ENCODE measurements around the gene PRRC2A.

Gene PRRC2A

DNA sequence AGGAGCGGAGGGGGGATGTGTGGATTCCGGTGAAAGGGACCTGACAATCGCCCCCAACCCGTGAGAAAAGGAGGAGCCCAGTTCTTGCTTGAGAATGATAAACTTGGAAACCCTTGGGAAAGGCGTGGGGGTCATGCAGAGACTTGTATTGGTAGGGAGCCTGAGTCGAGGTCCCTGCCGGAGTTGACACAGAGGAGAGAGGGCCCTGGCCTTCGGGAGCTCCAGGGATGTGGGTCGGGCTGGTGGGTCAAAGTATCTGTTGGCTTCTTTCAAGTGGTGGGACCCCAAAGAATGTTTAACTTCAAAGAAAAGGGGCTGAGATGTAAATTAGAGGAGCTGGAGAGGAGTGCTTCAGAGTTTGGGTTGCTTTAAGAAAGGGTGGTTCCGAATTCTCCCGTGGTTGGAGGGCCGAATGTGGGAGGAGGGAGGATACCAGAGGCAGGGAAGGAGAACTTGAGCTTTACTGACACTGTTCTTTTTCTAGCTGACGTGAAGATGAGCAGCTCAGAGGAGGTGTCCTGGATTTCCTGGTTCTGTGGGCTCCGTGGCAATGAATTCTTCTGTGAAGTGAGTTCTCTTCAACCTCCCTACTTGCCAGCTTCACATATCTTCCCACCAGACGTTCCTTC, 45.9 kb downstream of the PRRC2A start:
- DNase-seq (ENCODE audit: low read depth) = no peak
- TF ChIP-seq, protein P1, sequence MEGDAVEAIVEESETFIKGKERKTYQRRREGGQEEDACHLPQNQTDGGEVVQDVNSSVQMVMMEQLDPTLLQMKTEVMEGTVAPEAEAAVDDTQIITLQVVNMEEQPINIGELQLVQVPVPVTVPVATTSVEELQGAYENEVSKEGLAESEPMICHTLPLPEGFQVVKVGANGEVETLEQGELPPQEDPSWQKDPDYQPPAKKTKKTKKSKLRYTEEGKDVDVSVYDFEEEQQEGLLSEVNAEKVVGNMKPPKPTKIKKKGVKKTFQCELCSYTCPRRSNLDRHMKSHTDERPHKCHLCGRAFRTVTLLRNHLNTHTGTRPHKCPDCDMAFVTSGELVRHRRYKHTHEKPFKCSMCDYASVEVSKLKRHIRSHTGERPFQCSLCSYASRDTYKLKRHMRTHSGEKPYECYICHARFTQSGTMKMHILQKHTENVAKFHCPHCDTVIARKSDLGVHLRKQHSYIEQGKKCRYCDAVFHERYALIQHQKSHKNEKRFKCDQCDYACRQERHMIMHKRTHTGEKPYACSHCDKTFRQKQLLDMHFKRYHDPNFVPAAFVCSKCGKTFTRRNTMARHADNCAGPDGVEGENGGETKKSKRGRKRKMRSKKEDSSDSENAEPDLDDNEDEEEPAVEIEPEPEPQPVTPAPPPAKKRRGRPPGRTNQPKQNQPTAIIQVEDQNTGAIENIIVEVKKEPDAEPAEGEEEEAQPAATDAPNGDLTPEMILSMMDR (conservative IDR thresholded peaks at IDR 0.05; ENCODE audit: control insufficient read depth, insufficient read depth, low read depth, low read length) = no peak
- peak overlapping the region; percentile 93 for H3K4me3 ChIP-seq (ENCODE audit: control insufficient read depth, low read depth, low read length)

DNA sequence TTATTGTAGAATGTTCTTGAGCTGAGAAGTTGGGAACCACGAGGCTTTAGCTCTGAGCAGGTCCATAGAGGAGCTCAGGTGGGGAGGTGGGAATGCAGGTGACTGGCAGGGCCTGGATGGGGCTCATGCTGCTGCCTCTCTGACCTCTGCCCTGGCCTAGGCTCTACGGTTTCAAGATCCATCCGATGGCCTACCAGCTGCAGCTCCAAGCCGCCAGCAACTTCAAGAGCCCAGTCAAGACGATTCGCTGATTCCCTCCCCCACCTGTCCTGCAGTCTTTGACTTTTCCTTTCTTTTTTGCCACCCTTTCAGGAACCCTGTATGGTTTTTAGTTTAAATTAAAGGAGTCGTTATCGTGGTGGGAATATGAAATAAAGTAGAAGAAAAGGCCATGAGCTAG, 49.2 kb downstream of the PRRC2A start, which contains the start of gene LY6G5B:
LY6G5B (plus strand) TSS at position 301 of the 400 bp plus-strand sequence. CDS start 975 bp downstream, outside the sequence.
- H3K4me3 ChIP-seq (ENCODE audit: control insufficient read depth, low read depth, low read length) = no peak within 1 kb of the TSS
- DNase-seq (ENCODE audit: low read depth) = no peak
- TF ChIP-seq, protein P1 (conservative IDR thresholded peaks at IDR 0.05; ENCODE audit: control insufficient read depth, insufficient read depth, low read depth, low read length) = no peak

DNA sequence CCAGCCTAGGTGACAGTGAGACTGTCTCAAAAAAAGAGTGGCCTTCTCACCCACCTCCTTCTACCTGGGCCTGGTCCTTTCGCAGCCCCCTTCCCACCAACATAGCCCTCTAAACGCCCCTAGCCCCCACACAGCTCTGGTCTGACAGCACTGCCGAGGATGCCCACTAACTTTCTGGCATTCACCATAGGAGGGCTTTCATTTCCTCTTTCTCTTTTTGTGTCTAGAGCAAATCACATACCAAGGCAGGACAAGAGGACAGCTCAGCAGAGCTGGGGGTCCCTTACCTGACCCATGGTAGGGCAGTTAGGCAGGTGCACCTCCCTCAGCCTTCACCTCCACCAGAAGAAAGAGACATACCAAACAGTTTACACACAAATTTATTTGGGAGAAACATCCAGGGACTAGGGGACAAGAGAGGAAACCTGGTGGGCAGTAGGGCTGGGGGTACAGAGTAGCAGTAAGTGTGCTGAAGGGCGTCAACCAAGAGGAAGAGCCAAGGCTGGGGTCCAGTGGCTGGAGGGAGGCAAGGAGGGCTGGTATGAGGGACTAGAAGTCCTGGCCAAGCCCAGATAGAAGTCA, 55.9 kb downstream of the PRRC2A start:
- no peak for DNase-seq (ENCODE audit: low read depth)
- TF ChIP-seq, protein P1 (conservative IDR thresholded peaks at IDR 0.05; ENCODE audit: control insufficient read depth, insufficient read depth, low read depth, low read length) = no peak
- H3K4me3 ChIP-seq (ENCODE audit: control insufficient read depth, low read depth, low read length) = no peak overlapping the region

DNA sequence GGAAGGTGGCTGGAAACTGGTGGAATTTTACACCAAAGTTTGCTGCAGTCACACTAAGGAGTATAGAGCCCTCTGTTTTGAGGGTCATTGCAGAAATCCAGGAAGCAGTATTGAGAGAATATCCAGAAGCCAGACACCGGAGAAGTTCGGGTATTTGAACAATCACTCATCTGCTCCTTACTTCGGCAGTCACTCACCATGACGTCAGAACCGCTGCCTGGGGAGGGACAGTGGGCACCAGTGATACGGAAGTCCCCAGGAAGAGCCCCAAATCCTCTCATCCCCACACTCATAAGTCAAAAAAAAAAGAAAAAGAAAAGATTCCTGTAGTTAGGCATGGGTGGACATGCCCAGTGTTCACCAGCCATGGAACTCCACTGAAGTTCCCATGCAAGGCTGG, 56.4 kb downstream of the PRRC2A start:
- H3K4me3 ChIP-seq (ENCODE audit: control insufficient read depth, low read depth, low read length) = no peak overlapping the region
- no peak for DNase-seq (ENCODE audit: low read depth)
- TF ChIP-seq, protein P1 (conservative IDR thresholded peaks at IDR 0.05; ENCODE audit: control insufficient read depth, insufficient read depth, low read depth, low read length) = no peak

DNA sequence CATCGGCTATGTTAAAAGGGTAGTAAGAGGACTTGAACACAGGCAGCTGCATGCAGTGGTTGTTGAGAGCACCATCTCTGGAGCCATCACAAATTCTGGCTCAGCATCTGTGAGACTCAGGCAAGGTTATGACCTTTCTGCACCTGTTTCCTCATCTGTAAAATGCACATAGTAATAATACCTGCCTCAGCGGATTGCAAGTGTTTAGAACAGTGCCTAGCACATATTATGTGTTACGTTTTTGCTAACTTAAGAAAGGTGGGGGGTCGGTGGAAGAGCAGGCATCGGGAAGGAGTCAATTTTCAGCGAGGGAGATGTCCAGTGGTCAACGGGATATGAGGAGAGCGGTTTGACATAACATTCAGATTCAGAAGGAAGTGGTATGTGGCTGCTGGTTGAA, 57.4 kb downstream of the PRRC2A start:
- DNase-seq (ENCODE audit: low read depth) = no peak
- TF ChIP-seq, protein P1 (conservative IDR thresholded peaks at IDR 0.05; ENCODE audit: control insufficient read depth, insufficient read depth, low read depth, low read length) = no peak
- no peak overlapping the region for H3K4me3 ChIP-seq (ENCODE audit: control insufficient read depth, low read depth, low read length)

DNA sequence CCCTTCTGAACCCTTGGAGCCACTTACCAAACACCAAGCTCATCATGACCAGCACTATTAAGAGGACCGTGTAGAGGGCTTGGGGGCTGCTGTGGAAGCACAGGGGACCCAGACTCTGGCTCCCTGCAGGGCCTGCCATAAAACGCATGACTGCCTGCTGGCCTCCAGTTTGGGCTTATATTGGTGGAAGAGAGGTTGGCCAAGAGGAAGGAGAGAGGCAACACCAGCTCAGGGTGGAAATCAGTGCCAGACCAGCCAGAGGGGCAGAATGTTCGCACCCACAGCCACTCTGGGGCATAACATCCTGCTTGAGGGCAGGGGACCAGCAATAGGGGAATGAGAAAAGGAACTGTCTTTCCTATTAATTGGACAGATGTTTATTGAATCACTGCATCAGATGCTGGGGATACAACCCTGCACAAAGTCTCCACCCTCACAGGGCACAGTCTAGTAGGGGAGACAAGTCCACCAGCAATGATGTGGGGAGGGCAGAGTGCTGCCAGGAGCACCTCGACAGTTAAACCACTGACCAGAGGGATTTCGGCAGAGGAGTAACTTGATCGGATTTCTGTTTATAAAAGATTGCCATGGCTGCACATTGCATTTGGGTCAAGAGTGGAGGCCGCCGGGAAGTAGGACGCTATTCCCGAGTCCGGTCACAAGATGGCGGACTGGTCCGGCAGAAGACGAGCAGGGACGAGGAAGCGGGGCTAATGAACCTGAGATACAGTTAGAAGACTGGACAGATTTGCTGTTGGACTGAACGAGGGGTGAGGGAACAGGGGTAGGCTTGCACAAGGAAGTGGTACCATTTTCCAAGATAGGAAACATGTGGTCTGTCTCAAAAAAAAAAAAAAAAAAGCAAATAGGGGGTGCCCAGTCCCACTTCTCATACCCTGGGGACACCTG, 60.0 kb downstream of the PRRC2A start, which contains the start of gene LY6G5C:
LY6G5C (minus strand) TSS at position 842 of the 909 bp plus-strand sequence; CDS start at position 148, 694 bp downstream.
- DNase-seq (ENCODE audit: low read depth) = peak; percentile 91

More for the DNA sequence above, 60.0 kb downstream of the PRRC2A start, which contains the start of gene LY6G5C:
- TF ChIP-seq, protein P1 (conservative IDR thresholded peaks at IDR 0.05; ENCODE audit: control insufficient read depth, insufficient read depth, low read depth, low read length) = peak; percentile 72
- H3K4me3 ChIP-seq (ENCODE audit: control insufficient read depth, low read depth, low read length) = peak within 1 kb of the TSS; percentile 38

Measured in fibroblast of mammary gland (primary cell).